Measurements from ENCODE around the gene LY6G5B.

DNA sequence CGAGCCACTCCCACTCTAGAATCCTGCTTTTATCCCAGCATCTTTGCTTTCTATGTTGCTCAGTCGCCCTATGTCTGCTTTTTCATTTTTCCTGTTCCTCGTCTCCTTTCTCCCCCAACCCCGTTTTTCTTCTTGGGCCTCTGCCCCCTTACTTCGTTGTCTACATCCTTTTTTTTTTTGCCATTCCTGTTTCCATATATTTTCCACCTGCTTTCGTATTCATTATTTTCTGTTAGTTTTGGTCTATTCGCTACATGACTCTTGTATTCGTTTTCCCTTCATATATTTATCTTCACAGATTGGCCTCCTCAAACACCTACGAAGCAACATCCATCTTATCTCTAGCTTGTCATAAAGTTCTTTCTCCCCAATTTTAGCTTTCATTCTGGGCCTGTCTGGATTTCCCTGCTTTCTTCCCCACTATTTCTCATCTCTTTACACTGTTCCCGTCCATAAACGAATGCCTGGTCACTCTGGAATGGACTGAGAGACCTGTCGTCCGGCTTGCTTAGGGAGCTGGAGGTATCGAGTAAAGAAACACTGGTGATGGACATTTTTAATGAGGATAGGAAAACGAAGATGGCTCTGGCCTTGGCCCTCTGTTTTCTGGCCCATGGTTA lies 48.3 kb upstream of the LY6G5B start:
- TF ChIP-seq, protein P1, sequence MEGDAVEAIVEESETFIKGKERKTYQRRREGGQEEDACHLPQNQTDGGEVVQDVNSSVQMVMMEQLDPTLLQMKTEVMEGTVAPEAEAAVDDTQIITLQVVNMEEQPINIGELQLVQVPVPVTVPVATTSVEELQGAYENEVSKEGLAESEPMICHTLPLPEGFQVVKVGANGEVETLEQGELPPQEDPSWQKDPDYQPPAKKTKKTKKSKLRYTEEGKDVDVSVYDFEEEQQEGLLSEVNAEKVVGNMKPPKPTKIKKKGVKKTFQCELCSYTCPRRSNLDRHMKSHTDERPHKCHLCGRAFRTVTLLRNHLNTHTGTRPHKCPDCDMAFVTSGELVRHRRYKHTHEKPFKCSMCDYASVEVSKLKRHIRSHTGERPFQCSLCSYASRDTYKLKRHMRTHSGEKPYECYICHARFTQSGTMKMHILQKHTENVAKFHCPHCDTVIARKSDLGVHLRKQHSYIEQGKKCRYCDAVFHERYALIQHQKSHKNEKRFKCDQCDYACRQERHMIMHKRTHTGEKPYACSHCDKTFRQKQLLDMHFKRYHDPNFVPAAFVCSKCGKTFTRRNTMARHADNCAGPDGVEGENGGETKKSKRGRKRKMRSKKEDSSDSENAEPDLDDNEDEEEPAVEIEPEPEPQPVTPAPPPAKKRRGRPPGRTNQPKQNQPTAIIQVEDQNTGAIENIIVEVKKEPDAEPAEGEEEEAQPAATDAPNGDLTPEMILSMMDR (IDR thresholded peaks at IDR 0.05), result no peak
- TF ChIP-seq POLR2A (IDR thresholded peaks at IDR 0.05), result no peak
